Osteoblast (primary cell): ENCODE measurements around the gene ZBTB7C. TPM values are rescaled to one million over a fixed set of nuclear protein-coding genes. Genes with fewer than 3 reads are reported as not detected.

Experiments
- DNase-seq: peaks from one replicate; pipeline ENCODE4 v3.0.0; 2011; ENCODE audit warnings: low spot score, mixed read lengths; ENCODE audit not compliant: insufficient read length; ENCODE audit errors: missing footprints
- H2AFZ ChIP-seq: 2 replicates; pipeline ENCODE4 v1.6.0; 2011; ENCODE audit warnings: mild to moderate bottlenecking, low read length
- H3K27ac ChIP-seq: 2 replicates; pipeline ENCODE4 v1.5.1; 2011; ENCODE audit warnings: mild to moderate bottlenecking, low read depth, low read length, moderate library complexity
- H3K27me3 ChIP-seq: 2 replicates; pipeline ENCODE4 v1.6.0; 2012; ENCODE audit warnings: mild to moderate bottlenecking, control low read depth, inconsistent platforms, low read length, moderate library complexity; ENCODE audit not compliant: insufficient read depth
- H3K36me3 ChIP-seq: 2 replicates; pipeline ENCODE4 v1.5.1; 2011; ENCODE audit warnings: mild to moderate bottlenecking, low read length, control low read depth, moderate library complexity; ENCODE audit not compliant: insufficient read depth
- H3K4me1 ChIP-seq: 2 replicates; pipeline ENCODE4 v1.5.1; 2011; ENCODE audit warnings: mild to moderate bottlenecking, low read length, control low read depth, moderate library complexity; ENCODE audit not compliant: insufficient read depth
- H3K4me2 ChIP-seq: 2 replicates; pipeline ENCODE4 v1.6.0; 2011; ENCODE audit warnings: mild to moderate bottlenecking, low read length; ENCODE audit not compliant: insufficient read depth
- H3K4me3 ChIP-seq: fragments of 200-600 bp; sonication (generic); 3 replicates; pipeline ENCODE4 v1.5.1; 2012; ENCODE audit warnings: mild to moderate bottlenecking, low read length, inconsistent platforms; ENCODE audit not compliant: insufficient read depth
- H3K79me2 ChIP-seq: 2 replicates; pipeline ENCODE4 v1.6.0; 2012; ENCODE audit warnings: mild to moderate bottlenecking, low read length, control low read depth, inconsistent platforms; ENCODE audit not compliant: insufficient read depth
- H3K9me3 ChIP-seq: 2 replicates; pipeline ENCODE4 v1.5.1; 2011; ENCODE audit warnings: low read depth, low read length, control low read depth
- H4K20me1 ChIP-seq: 2 replicates; pipeline ENCODE4 v1.6.0; 2012; ENCODE audit warnings: mild to moderate bottlenecking, low read length, control low read depth; ENCODE audit not compliant: insufficient read depth
- total RNA-seq: library from RNA; depleted of rRNA; stranded (reverse); fragments of >200 nt; gene quantifications from 2 replicates; pipeline ENCODE4 v1.2.3, GENCODE V29; 2012
- TF ChIP-seq, protein P1 (sequence below): IDR thresholded peaks from 2 replicates; pipeline ENCODE4 v1.5.1; 2011; ENCODE audit warnings: mild to moderate bottlenecking, low read depth, low read length, moderate library complexity; ENCODE audit errors: extremely low read depth

ZBTB7C gene
- total RNA-seq, 1 donor, result 0.36 TPM

- peaks cover 9% of the 10 kb centered on the region for H3K4me1 ChIP-seq
- H3K27me3 ChIP-seq, result no peaks in the 10 kb centered on the region
- peak overlapping the region; percentile 31 for H2AFZ ChIP-seq
- no peak overlapping the region for H3K27ac ChIP-seq
- H3K79me2 ChIP-seq, result no peaks in the 10 kb centered on the region
- no peaks in the 10 kb centered on the region for H3K36me3 ChIP-seq
- H3K4me3 ChIP-seq, result no peak overlapping the region
- peak; percentile 96 for DNase-seq
- TF ChIP-seq, protein P1, sequence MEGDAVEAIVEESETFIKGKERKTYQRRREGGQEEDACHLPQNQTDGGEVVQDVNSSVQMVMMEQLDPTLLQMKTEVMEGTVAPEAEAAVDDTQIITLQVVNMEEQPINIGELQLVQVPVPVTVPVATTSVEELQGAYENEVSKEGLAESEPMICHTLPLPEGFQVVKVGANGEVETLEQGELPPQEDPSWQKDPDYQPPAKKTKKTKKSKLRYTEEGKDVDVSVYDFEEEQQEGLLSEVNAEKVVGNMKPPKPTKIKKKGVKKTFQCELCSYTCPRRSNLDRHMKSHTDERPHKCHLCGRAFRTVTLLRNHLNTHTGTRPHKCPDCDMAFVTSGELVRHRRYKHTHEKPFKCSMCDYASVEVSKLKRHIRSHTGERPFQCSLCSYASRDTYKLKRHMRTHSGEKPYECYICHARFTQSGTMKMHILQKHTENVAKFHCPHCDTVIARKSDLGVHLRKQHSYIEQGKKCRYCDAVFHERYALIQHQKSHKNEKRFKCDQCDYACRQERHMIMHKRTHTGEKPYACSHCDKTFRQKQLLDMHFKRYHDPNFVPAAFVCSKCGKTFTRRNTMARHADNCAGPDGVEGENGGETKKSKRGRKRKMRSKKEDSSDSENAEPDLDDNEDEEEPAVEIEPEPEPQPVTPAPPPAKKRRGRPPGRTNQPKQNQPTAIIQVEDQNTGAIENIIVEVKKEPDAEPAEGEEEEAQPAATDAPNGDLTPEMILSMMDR, result no peak
- H3K9me3 ChIP-seq, result no peaks in the 10 kb centered on the region
- peak overlapping the region; percentile 3 for H3K4me2 ChIP-seq
- no peaks in the 10 kb centered on the region for H4K20me1 ChIP-seq
Measured at GRCh38 chr18:48032876-48033789, 376.1 kb downstream of the ZBTB7C start.

DNA sequence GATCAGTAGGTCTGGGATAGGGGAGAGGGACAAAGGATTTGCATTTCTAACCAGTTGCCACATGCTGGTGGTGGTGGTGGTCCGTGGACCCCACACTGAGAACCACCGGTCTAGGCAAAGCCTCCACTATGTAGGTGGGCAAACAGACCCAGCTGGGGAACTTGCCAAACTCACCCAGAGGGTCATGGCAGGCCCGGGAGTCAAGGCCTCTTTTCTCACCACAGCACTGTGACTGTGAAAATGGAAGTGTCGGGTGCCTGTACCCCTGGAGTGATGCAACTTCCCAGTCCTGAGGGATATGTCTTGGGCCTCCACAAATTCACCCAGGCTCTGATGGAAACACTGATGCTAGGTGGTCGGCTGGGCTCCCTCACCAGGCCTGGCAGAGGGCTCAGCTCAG, 377.5 kb downstream of the ZBTB7C start:
- no peaks in the 10 kb centered on the region for H3K79me2 ChIP-seq
- no peaks in the 10 kb centered on the region for H3K36me3 ChIP-seq
- no peak overlapping the region for H2AFZ ChIP-seq
- H3K4me2 ChIP-seq, result no peak overlapping the region
- TF ChIP-seq, protein P1, result no peak
- no peaks in the 10 kb centered on the region for H4K20me1 ChIP-seq
- H3K27ac ChIP-seq, result no peak overlapping the region
- no peak for DNase-seq
- peaks cover 15% of the 10 kb centered on the region for H3K4me1 ChIP-seq
- H3K27me3 ChIP-seq, result no peaks in the 10 kb centered on the region
- no peaks in the 10 kb centered on the region for H3K9me3 ChIP-seq
- no peak overlapping the region for H3K4me3 ChIP-seq

- Histone ChIP-seq H3K36me3 (no peaks in the 10 kb centered on the region), H3K4me2 (no peak overlapping the region), H3K9me3 (no peaks in the 10 kb centered on the region), H4K20me1 (no peaks in the 10 kb centered on the region), H3K4me3 (no peak overlapping the region), H2AFZ (no peak overlapping the region), H3K27ac (no peak overlapping the region), H3K4me1 (peaks cover 15% of the 10 kb centered on the region), H3K27me3 (no peaks in the 10 kb centered on the region), H3K79me2 (no peaks in the 10 kb centered on the region)
- TF ChIP-seq, protein P1, result peak; percentile 78
- peak; percentile 95 for DNase-seq
Measured at GRCh38 chr18:48030616-48031480, 378.3 kb downstream of the ZBTB7C start.
